GM12874 (cell line): Measurements from ENCODE around the gene GABRE.

ENCODE experiments used
- TF ChIP-seq, protein P1 (sequence below): IDR thresholded peaks from 2 replicates; pipeline ENCODE4 v1.5.1; 2011; ENCODE audit warnings: low read depth, mild to moderate bottlenecking, control low read depth, low read length, moderate library complexity; ENCODE audit not compliant: insufficient read depth

Gene GABRE

DNA sequence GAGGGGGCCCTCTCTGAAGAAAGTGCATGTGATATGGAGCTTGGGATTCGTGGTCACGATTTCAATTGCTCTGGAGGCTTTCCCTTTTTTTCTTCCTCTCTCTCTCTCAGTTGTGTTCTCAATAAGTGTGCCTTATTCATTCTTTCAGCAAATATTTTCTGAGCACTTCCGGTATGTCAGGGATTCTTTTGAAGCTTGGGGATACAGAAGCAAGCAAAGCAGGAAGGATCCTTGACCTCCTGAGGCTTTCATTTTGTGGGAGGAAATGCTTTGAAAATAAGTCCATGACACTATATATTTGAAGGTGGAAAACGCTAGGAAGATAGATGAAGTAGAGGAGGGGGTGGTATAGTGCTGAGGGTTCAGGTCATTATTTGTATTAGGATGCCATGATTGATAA, 12.6 kb upstream of the GABRE start:
- TF ChIP-seq, protein P1, sequence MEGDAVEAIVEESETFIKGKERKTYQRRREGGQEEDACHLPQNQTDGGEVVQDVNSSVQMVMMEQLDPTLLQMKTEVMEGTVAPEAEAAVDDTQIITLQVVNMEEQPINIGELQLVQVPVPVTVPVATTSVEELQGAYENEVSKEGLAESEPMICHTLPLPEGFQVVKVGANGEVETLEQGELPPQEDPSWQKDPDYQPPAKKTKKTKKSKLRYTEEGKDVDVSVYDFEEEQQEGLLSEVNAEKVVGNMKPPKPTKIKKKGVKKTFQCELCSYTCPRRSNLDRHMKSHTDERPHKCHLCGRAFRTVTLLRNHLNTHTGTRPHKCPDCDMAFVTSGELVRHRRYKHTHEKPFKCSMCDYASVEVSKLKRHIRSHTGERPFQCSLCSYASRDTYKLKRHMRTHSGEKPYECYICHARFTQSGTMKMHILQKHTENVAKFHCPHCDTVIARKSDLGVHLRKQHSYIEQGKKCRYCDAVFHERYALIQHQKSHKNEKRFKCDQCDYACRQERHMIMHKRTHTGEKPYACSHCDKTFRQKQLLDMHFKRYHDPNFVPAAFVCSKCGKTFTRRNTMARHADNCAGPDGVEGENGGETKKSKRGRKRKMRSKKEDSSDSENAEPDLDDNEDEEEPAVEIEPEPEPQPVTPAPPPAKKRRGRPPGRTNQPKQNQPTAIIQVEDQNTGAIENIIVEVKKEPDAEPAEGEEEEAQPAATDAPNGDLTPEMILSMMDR, result no peak

GRCh38 chrX:151985955-151986354, 11.5 kb upstream of the GABRE start:
- TF ChIP-seq, protein P1, result no peak

GRCh38 chrX:151985531-151985930, 11.1 kb upstream of the GABRE start:
- TF ChIP-seq, protein P1, result no peak

DNA sequence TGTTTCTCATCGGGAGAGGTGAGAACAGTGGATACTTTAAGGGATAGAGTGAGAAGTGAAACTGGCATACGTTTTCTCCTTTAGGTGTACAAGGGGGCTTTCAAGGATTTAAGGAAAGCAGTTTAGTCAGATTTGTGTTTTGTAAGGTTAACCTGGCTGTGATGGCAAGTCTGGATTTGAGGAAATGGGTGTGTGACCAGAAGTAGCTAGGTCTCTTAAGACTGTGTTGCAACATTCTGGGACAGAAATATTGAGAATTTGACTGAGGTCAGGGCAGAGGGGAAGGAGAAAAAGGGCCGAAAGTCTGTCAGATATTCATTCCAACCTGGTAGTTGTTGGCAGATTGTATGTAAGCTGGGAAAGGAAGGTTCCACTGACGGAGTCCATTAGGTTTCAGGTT, 10.4 kb upstream of the GABRE start:
- TF ChIP-seq, protein P1, result no peak

GRCh38 chrX:151984328-151984727, 9.9 kb upstream of the GABRE start:
- TF ChIP-seq, protein P1, result no peak

DNA sequence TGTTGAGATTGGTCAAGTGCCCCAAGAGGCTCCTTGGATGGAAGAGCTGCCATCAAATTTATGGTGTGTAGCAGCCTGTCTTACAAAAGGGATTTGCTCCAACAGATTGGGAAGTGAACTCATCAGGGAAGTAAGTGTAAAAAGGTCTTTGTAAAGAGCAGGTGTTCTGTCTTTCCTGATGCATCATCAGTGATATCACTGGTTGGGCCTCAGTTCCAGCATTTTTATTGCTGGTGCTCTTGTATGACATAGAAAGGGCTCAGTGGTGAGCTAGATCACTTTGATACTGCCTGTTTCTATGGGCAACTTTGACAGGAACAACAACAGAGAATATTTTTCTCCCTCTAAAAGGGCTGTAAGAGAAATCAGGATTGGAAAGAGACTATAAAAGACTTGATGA, 8.7 kb upstream of the GABRE start:
- TF ChIP-seq, protein P1, result no peak

DNA sequence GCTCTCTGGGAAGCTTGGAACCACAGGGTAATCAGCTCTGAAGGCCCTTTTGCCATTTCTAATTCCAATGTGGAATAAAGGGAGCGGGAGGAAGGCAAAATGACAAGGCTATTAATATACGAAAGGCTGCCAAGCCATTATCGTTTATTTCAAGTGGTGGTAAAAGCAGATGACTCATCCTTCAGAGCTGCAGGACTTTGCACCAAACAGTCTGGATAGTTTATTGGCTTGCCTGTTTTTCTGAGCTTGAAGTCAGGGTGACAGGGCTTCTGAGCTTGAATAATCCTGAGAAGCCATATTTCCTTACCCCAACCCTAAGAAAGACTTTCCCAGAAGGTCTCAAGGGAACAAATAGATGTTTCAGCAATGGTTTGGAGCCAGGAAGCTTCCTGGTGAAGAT, 7.7 kb upstream of the GABRE start:
- TF ChIP-seq, protein P1, result no peak

DNA sequence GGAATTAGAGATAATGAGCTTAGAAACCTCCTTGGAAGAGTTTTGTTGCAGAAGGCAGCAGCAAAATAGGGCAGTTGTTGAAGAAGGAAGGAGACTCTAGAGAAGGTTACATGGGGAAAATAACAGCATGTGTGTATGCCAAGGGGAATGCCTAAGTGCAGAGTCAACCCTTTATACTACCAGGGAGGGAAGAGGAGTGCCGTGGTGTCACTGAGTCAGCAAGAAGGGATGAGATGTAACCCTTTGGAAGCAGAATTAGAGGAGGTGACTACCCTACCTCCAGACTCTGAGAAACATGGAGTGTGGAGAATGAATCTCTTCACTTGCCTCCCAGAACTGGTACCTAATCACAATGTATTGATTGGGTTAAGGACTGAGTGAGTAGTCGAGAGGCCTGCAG, 6.7 kb upstream of the GABRE start:
- TF ChIP-seq, protein P1, result no peak
